ENCODE results near the gene ATP8B4.
"Not testable (repeated sequence)": the region's sequence is repeated elsewhere in the genome, so short reads cannot be mapped to it uniquely, and the experiment has no call there.

ATP8B4 gene

GRCh38 chr15:49984436-49984835 lies 134.6 kb downstream of the ATP8B4 start:
- DNase-seq (no peak), ATAC-seq (replicated peaks) (no peak)
- H3K27ac Mint-ChIP-seq = no peak overlapping the region
- H3K9me3 Mint-ChIP-seq = no peaks in the 10 kb centered on the region
- H3K27me3 Mint-ChIP-seq = no peaks in the 10 kb centered on the region
- no peak overlapping the region for H3K4me3 Mint-ChIP-seq
- H3K4me1 Mint-ChIP-seq = no peaks in the 10 kb centered on the region
- no peaks in the 10 kb centered on the region for H3K36me3 Mint-ChIP-seq

- ATAC-seq (replicated peaks) (no peak), DNase-seq (no peak)
- Mint-ChIP-seq H3K27ac (no peak overlapping the region), H3K4me1 (no peaks in the 10 kb centered on the region), H3K36me3 (no peaks in the 10 kb centered on the region), H3K9me3 (no peaks in the 10 kb centered on the region), H3K27me3 (no peaks in the 10 kb centered on the region), H3K4me3 (no peak overlapping the region)
Observed at GRCh38 chr15:49982584-49982983, 136.4 kb downstream of the ATP8B4 start.

- Mint-ChIP-seq H3K4me1 (no peaks in the 10 kb centered on the region), H3K9me3 (no peaks in the 10 kb centered on the region)
Observed at GRCh38 chr15:49979705-49980382, 139.2 kb downstream of the ATP8B4 start.

GRCh38 chr15:49978121-49978520 lies 140.9 kb downstream of the ATP8B4 start:
- H3K9me3 Mint-ChIP-seq = no peaks in the 10 kb centered on the region
- no peaks in the 10 kb centered on the region for H3K4me1 Mint-ChIP-seq
- H3K27me3 Mint-ChIP-seq = no peaks in the 10 kb centered on the region
- no peak overlapping the region for H3K4me3 Mint-ChIP-seq
- ATAC-seq (replicated peaks) = no peak
- no peak overlapping the region for H3K27ac Mint-ChIP-seq
- no peaks in the 10 kb centered on the region for H3K36me3 Mint-ChIP-seq
- DNase-seq = no peak

More at GRCh38 chr15:49979705-49980382, 139.2 kb downstream of the ATP8B4 start:
- Mint-ChIP-seq H3K4me3 (no peak overlapping the region), H3K36me3 (no peaks in the 10 kb centered on the region), H3K27ac (no peak overlapping the region), H3K27me3 (no peaks in the 10 kb centered on the region)
- DNase-seq (no peak), ATAC-seq (replicated peaks) (no peak)

GRCh38 chr15:49977306-49977705 lies 141.7 kb downstream of the ATP8B4 start:
- peak overlapping the region; percentile 37 for H3K27ac Mint-ChIP-seq
- no peaks in the 10 kb centered on the region for H3K9me3 Mint-ChIP-seq
- no peaks in the 10 kb centered on the region for H3K36me3 Mint-ChIP-seq
- no peaks in the 10 kb centered on the region for H3K27me3 Mint-ChIP-seq
- no peaks in the 10 kb centered on the region for H3K4me1 Mint-ChIP-seq
- ATAC-seq (replicated peaks) (no peak), DNase-seq (no peak)
- H3K4me3 Mint-ChIP-seq = no peak overlapping the region

GRCh38 chr15:49964551-49964950 lies 154.5 kb downstream of the ATP8B4 start:
- ATAC-seq (replicated peaks) = no peak
- Mint-ChIP-seq H3K4me3 (no peak overlapping the region), H3K27me3 (no peaks in the 10 kb centered on the region), H3K27ac (no peak overlapping the region), H3K4me1 (no peaks in the 10 kb centered on the region), H3K9me3 (peaks cover 4% of the 10 kb centered on the region in 2 donors), H3K36me3 (no peaks in the 10 kb centered on the region)
- no peak for DNase-seq

GRCh38 chr15:49964061-49964460 lies 155.0 kb downstream of the ATP8B4 start:
- Mint-ChIP-seq H3K36me3 (no peaks in the 10 kb centered on the region), H3K9me3 (peaks cover 2 to 4% of the 10 kb centered on the region in 2 donors), H3K27me3 (no peaks in the 10 kb centered on the region), H3K27ac (no peak overlapping the region), H3K4me3 (no peak overlapping the region), H3K4me1 (no peaks in the 10 kb centered on the region)
- no peak for DNase-seq
- no peak for ATAC-seq (replicated peaks)

GRCh38 chr15:49963033-49963772 lies 155.8 kb downstream of the ATP8B4 start:
- not testable (repeated sequence) for H3K9me3 Mint-ChIP-seq, H3K27me3 Mint-ChIP-seq

GRCh38 chr15:49962044-49962602 lies 156.9 kb downstream of the ATP8B4 start:
- Mint-ChIP-seq H3K4me1 (no peaks in the 10 kb centered on the region), H3K27ac (no peak overlapping the region), H3K36me3 (no peaks in the 10 kb centered on the region), H3K9me3 (peaks cover 0 to 4% of the 10 kb centered on the region in 2 donors), H3K4me3 (no peak overlapping the region), H3K27me3 (no peaks in the 10 kb centered on the region)
- DNase-seq (no peak), ATAC-seq (replicated peaks) (no peak)

More at GRCh38 chr15:49963033-49963772, 155.8 kb downstream of the ATP8B4 start:
- H3K36me3 Mint-ChIP-seq, H3K4me1 Mint-ChIP-seq, H3K27ac Mint-ChIP-seq, H3K4me3 Mint-ChIP-seq, DNase-seq: not testable (repeated sequence)
- ATAC-seq (replicated peaks) = peak in 1 of 2 donors; percentile 60

GRCh38 chr15:49953421-49953820 lies 165.6 kb downstream of the ATP8B4 start:
- no peak for DNase-seq
- Mint-ChIP-seq H3K9me3 (peaks cover 10 to 11% of the 10 kb centered on the region in 2 donors), H3K36me3 (no peaks in the 10 kb centered on the region), H3K27ac (no peak overlapping the region), H3K4me1 (no peaks in the 10 kb centered on the region), H3K4me3 (no peak overlapping the region), H3K27me3 (peaks cover 0 to 4% of the 10 kb centered on the region in 2 donors)
- no peak for ATAC-seq (replicated peaks)

GRCh38 chr15:49946681-49947080 lies 172.4 kb downstream of the ATP8B4 start:
- DNase-seq (no peak), ATAC-seq (replicated peaks) (no peak)
- Mint-ChIP-seq H3K27me3 (no peaks in the 10 kb centered on the region), H3K4me1 (no peaks in the 10 kb centered on the region), H3K4me3 (no peak overlapping the region), H3K27ac (no peak overlapping the region), H3K9me3 (peaks cover 20 to 31% of the 10 kb centered on the region in 2 donors), H3K36me3 (peaks cover 2 to 3% of the 10 kb centered on the region in 2 donors)

- Mint-ChIP-seq H3K4me3 (no peak overlapping the region), H3K36me3 (no peaks in the 10 kb centered on the region), H3K27me3 (peaks cover 0 to 4% of the 10 kb centered on the region in 2 donors), H3K4me1 (no peaks in the 10 kb centered on the region), H3K27ac (no peak overlapping the region), H3K9me3 (peaks cover 0 to 2% of the 10 kb centered on the region in 2 donors)
- ATAC-seq (replicated peaks) (no peak), DNase-seq (no peak)
Observed at GRCh38 chr15:49934487-49934886, 184.5 kb downstream of the ATP8B4 start.

- ATAC-seq (replicated peaks) = no peak
- Mint-ChIP-seq H3K9me3 (no peaks in the 10 kb centered on the region), H3K4me1 (no peaks in the 10 kb centered on the region), H3K4me3 (no peak overlapping the region), H3K36me3 (no peaks in the 10 kb centered on the region), H3K27ac (no peak overlapping the region), H3K27me3 (peaks cover 0 to 4% of the 10 kb centered on the region in 2 donors)
- DNase-seq = no peak
Observed at GRCh38 chr15:49927189-49927861, 191.7 kb downstream of the ATP8B4 start.

GRCh38 chr15:49926740-49927139 lies 192.3 kb downstream of the ATP8B4 start:
- DNase-seq (no peak), ATAC-seq (replicated peaks) (no peak)
- no peak overlapping the region for H3K27ac Mint-ChIP-seq
- H3K27me3 Mint-ChIP-seq = peaks cover 0 to 4% of the 10 kb centered on the region in 2 donors
- H3K4me3 Mint-ChIP-seq = no peak overlapping the region
- H3K9me3 Mint-ChIP-seq = no peaks in the 10 kb centered on the region
- no peaks in the 10 kb centered on the region for H3K36me3 Mint-ChIP-seq
- H3K4me1 Mint-ChIP-seq = no peaks in the 10 kb centered on the region

Data from stimulated activated naive B cell treated with anti-CD40 and anti-IgM and Interleukin-4, amounts not matched to agents 10 μg/mL and 1 μg/mL and 100 μg/mL, for 72 hours (primary cell).